GM21526 (cell line): ENCODE results near the gene HDAC1.

Experiments
- ATAC-seq: cut with Tn5 transposase; IDR thresholded peaks from one replicate; pipeline ENCODE4 v1.9.1; 2021; ENCODE audit warnings: moderate library complexity; ENCODE audit not compliant: unreplicated experiment, low FRiP score

Gene HDAC1

GRCh38 chr1:32321712-32322291, 29.9 kb downstream of the HDAC1 start:
- no peak for ATAC-seq

- no peak for ATAC-seq
Measured at GRCh38 chr1:32327204-32327603, 35.3 kb downstream of the HDAC1 start.

DNA sequence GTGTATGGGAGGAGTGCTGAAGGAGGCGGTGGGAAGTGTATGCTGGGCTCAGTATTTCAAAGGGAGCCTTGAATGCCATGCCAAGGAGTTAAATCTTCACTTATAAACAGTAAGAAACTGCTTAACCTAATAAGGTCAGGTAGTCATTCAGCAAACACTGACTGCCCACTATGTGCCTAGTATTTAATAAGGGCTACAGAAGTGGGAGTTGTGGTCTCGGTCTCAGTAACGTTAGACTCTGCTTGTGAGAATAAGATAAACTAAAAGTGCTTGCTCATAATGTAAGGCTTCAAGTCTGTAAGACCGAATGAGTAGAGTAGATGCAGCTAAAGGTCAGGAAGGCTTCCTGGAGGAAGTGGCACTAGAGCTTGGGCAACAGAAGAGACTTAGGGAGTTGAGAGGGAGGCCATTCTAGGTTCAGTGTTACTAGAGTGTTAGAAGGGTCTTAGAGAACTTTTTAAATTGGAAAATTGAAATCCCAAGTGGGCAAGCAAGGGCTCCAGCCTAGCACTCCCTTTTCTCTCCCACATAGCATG, 38.1 kb downstream of the HDAC1 start:
- ATAC-seq = no peak

DNA sequence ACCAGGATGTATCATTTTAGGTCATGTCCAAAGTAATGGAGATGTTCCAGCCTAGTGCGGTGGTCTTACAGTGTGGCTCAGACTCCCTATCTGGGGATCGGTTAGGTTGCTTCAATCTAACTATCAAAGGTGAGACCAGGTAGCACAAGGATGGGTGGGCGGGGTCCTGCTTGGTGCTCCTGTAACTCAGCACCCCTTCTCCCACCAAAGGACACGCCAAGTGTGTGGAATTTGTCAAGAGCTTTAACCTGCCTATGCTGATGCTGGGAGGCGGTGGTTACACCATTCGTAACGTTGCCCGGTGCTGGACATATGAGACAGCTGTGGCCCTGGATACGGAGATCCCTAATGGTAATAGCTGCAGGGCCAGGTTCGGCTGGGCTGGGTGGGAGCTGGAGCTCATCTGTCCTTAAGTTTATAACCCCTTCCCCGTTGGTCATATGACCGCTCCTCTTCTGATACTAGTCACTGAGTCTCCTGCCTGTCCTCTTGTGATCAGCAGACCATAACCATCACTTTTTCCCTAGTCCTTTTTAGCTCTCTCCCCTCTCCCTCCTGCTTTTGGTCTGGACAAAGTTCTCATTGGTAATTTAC, 38.8 kb downstream of the HDAC1 start:
- ATAC-seq = no peak

GRCh38 chr1:32331549-32331948, 39.7 kb downstream of the HDAC1 start:
- no peak for ATAC-seq

DNA sequence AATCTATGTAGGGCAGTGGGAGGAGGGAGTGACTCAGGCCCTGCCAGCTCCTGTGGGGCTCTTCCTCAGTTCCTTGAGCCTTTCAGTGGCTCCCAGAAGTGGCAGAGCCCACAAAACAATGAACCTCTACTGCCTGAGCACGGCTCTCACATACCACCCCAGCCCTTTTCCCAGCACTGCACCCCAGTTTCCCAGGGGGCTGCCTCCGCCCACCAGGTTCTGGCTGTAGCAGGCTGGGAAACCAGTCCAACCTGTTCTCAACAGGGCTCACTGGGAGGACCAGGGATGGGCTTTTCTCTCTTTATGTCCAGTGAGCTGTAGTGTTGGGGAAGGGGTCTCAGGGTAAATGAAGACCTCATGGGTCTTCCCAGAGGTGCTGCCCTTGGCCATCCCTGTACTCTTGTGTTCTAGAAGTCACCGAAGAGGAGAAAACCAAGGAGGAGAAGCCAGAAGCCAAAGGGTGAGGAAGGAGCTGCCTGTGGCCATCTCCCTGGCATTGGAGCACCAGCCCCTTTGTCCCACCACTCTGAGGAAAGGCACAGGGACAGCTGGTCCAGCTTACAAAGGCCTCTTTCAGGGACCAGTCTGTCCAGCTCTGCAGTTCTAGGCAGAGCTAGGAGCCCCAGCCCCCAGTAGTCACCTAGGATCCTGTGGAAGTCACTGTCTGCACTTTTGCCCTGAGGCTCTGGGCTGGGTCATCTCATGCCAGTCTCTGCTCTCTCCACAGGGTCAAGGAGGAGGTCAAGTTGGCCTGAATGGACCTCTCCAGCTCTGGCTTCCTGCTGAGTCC, 40.6 kb downstream of the HDAC1 start:
- ATAC-seq = no peak

- no peak for ATAC-seq
Measured at GRCh38 chr1:32333251-32333963, 41.5 kb downstream of the HDAC1 start.

GRCh38 chr1:32334274-32334861, 42.5 kb downstream of the HDAC1 start:
- no peak for ATAC-seq

DNA sequence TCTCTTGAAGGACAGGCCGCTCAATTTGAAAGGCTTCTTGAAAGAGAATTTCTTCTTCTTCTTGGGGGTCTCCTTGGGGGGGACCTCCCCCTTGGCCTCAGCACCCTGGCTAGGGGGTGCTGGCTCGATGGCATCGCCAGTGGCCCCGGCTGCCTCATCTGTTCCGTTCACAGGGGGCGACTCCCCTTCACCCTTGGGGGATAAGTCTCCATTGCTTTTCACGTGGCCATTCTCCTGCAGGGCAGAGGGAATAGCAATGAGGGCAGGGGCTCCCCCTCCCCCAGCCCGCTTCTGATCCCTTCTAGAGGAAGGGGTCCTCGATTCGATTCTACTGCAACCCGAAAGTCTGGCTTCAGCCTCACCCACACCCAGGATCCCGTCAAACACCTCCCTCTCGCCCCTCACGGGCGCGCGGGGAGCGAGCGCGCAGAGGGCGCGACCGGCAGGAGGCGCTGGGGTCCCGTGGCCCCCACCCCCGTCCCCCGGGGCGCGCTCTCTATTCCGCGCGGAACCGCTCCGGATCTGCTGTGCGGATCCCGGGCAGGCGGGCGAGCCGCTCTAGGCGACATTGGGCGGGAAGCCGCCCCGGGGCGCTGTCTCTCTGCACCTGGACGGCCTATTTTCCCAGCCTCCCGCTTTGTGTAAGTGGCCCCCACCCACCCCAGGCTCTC, 43.1 kb downstream of the HDAC1 start:
- no peak for ATAC-seq

DNA sequence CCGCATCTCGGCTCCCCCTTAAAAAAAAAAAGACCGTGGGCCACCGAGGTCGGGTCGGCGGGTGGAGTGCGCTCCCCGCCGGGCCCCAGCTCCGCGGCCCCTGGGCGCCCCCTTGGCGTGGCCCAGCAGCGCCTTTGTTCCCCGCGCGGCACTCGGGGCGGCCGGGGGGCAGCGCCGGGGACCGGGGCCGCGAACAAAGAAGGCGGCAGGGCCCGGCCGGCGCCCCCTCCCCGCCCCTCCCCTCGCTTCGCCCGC, 43.6 kb downstream of the HDAC1 start:
- no peak for ATAC-seq

GRCh38 chr1:32335790-32336590, 44.1 kb downstream of the HDAC1 start, which contains the start of gene MARCKSL1:
TSS of gene MARCKSL1 (minus strand) at chr1:32336233. CDS start at chr1:32336033, 200 bp downstream.
- peak; percentile 44 for ATAC-seq

DNA sequence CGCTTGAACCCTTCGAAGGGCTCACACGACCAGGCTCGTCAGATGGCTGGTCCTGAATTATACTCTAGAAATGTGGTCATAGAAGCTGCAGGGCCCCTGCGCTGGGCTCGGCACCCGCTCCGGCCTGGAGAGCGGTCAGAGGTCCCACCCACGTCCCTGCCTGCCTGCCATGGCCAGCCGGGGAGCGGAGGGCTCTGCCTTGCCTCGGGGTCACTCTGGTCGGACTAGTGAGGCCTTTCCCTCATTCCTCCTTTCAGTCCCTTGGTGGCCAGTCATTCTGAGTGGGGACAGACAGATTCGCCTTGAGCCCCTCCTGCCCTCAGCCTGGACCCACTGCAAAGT, 44.7 kb downstream of the HDAC1 start:
- no peak for ATAC-seq

- no peak for ATAC-seq
Measured at GRCh38 chr1:32336963-32337675, 45.2 kb downstream of the HDAC1 start.

GRCh38 chr1:32337855-32338636, 46.2 kb downstream of the HDAC1 start:
- no peak for ATAC-seq

DNA sequence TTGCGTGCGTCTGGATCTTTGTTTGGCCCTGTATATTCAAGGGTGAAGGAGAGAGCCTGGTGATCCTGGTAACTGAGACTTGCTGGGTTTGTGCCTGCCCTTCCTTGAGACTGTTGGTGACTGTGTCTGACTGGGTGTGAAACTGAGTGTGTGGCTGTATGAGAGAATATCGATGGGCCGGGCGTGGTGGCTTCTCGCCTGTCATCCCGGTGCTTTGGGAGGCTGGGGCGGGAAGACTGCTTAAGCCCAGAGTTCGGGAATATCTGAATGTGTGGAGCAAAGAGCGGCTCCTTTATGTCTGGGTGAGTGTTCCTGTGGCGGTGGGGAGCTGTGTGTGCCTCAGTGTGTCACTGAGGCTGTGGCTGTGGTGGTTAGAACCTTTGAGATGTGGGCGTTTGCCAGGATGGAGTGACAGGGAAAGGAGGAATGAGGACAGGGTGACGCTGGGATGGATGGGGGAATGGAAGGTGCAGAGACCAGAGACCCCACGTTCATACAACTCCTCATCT, 46.8 kb downstream of the HDAC1 start:
- ATAC-seq = no peak

DNA sequence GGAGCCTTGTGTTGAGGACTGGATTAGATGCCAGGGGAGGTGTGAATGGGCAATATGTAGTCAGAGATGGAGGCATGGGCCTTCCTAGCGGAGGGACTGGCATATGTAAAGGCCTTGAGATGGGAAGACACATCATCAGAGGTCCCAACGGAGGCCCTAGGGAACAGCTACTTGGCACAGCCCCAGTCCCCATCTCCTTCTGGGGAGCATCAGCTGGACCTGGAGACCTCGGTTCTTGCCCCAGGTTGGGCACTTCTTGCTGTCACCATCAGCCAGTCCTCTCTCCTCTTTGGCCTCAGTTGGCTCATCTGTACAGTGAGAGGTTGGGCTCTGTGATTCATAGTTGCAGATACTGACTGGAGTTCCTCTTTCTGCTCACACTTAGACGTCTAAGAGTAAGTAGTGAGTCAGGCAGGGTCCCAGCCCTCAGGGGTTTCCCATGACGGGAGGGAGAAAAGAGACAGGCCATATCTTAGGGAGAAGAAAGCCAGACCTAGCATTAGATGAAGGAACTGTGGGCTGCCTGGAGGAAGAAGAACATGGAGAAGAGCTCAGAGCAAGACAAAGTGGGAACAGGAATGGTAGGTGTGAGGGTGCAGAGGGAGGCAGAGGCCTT, 47.6 kb downstream of the HDAC1 start:
- no peak for ATAC-seq

- no peak for ATAC-seq
Measured at GRCh38 chr1:32341186-32341757, 49.4 kb downstream of the HDAC1 start.
